Measurements from ENCODE around the gene ERCC5.

The ERCC5 gene

DNA sequence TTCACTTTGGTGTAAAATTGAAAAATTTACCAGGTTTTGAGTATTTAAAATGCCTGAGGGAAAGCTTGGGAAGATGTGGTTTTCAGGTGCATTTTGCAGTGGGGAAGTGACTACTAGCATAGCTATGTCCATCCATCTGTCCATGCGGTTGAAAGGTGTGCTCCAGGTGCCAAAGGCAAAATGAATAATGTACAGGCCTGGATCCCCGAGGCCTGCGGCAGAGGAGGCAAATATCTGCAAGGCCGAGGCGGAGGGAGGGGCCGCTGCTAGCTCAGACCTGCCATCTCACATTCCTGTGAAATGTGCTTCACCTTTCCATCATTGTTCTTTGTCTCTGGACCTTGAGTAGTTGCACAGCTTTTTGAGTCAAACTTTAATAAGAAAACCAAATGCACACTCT is 65.5 kb downstream of the ERCC5 start:
- Mint-ChIP-seq H3K27ac (no peak overlapping the region), H3K4me1 (peaks cover 8% of the 10 kb centered on the region), H3K4me3 (no peak overlapping the region), H3K9me3 (no peaks in the 10 kb centered on the region), H3K27me3 (ENCODE audit: low read depth, poor library complexity) (no peaks in the 10 kb centered on the region), H3K36me3 (ENCODE audit: low read depth) (no peaks in the 10 kb centered on the region)
- TF ChIP-seq, protein P1, sequence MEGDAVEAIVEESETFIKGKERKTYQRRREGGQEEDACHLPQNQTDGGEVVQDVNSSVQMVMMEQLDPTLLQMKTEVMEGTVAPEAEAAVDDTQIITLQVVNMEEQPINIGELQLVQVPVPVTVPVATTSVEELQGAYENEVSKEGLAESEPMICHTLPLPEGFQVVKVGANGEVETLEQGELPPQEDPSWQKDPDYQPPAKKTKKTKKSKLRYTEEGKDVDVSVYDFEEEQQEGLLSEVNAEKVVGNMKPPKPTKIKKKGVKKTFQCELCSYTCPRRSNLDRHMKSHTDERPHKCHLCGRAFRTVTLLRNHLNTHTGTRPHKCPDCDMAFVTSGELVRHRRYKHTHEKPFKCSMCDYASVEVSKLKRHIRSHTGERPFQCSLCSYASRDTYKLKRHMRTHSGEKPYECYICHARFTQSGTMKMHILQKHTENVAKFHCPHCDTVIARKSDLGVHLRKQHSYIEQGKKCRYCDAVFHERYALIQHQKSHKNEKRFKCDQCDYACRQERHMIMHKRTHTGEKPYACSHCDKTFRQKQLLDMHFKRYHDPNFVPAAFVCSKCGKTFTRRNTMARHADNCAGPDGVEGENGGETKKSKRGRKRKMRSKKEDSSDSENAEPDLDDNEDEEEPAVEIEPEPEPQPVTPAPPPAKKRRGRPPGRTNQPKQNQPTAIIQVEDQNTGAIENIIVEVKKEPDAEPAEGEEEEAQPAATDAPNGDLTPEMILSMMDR (IDR thresholded peaks at IDR 0.05): no peak
- DNase-seq: no peak

DNA sequence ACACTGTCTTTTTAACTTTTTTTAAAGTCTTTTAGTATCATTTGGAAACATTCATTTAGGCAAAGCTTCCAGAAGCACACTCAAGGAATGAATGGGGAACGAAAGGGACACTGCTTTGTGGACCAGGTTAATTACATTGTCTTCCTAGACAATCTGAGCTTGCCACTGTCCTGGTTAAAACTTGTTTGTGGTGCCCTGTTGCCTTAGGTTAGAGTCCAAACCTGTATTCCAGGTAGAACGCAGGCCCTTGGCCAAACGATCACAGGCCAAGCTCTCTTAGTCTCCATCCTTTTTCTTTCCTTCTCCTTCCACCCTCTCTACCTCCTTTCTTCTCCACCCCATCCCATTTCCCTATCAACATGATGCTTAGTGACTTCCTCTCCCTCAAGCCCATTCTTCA is 66.8 kb downstream of the ERCC5 start:
- H3K4me1 Mint-ChIP-seq: peaks cover 8% of the 10 kb centered on the region
- no peaks in the 10 kb centered on the region for H3K36me3 Mint-ChIP-seq (ENCODE audit: low read depth)
- no peak overlapping the region for H3K4me3 Mint-ChIP-seq
- TF ChIP-seq, protein P1 (IDR thresholded peaks at IDR 0.05): no peak
- H3K9me3 Mint-ChIP-seq: no peaks in the 10 kb centered on the region
- H3K27me3 Mint-ChIP-seq (ENCODE audit: low read depth, poor library complexity): peaks cover 2% of the 10 kb centered on the region
- no peak for DNase-seq
- no peak overlapping the region for H3K27ac Mint-ChIP-seq

DNA sequence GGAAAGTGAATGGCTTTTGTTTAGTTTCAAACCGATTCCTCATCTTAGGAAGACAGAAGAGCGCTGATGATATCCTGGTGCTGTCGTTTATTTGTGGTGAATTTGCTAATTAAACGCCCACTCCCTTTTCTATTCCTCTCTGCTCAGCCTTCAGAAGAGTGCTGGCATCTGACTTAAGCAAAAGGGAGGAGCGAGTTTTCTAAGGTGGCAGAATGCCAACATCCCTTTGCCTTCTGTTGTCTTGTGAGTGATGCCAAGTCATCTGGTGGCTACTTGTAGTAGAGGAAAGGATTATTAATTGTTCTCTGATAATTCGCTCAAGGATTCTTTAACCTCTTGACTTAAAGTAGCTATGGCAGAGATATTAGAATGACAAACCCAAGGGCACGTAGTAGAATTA is 68.1 kb downstream of the ERCC5 start:
- Mint-ChIP-seq H3K27ac (no peak overlapping the region), H3K9me3 (no peaks in the 10 kb centered on the region)
- TF ChIP-seq, protein P1 (IDR thresholded peaks at IDR 0.05): no peak

DNA sequence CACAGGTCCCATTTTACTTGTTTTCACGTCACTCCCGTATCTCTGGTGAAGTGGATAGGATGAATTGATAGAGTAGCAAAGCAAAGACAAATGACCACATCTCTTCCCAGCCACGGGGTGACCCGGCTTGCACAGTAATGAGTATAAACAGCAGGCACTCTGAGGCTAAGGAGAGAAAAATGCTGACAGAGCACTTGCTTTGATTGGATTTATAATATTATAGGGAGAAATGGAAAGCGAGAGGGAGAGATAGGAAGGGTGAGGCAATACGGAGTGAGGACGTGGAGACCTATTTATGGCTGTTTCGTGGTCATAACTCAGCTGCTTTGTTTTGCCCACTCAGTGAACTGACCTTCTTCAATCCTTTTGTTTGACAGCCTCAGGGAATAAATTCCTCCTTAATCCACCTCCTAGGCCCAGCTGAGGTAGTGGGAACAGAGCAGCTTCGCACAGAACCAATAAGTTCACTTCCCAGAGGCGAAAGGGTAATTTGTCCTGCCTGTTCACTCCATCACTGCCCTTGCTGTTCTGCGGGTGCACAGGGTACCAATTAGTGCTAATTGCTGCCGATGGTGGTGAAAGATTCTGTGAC is 68.6 kb downstream of the ERCC5 start:
- Mint-ChIP-seq H3K9me3 (peaks cover 5% of the 10 kb centered on the region), H3K27ac (no peak overlapping the region), H3K4me1 (peaks cover 8% of the 10 kb centered on the region), H3K4me3 (no peak overlapping the region), H3K27me3 (ENCODE audit: low read depth, poor library complexity) (peaks cover 2% of the 10 kb centered on the region), H3K36me3 (ENCODE audit: low read depth) (no peaks in the 10 kb centered on the region)
- TF ChIP-seq, protein P1 (IDR thresholded peaks at IDR 0.05): no peak
- no peak for DNase-seq

More for the DNA sequence above, 68.1 kb downstream of the ERCC5 start:
- DNase-seq: no peak
- Mint-ChIP-seq H3K4me3 (no peak overlapping the region), H3K36me3 (ENCODE audit: low read depth) (no peaks in the 10 kb centered on the region), H3K4me1 (peaks cover 8% of the 10 kb centered on the region), H3K27me3 (ENCODE audit: low read depth, poor library complexity) (peaks cover 2% of the 10 kb centered on the region)

DNA sequence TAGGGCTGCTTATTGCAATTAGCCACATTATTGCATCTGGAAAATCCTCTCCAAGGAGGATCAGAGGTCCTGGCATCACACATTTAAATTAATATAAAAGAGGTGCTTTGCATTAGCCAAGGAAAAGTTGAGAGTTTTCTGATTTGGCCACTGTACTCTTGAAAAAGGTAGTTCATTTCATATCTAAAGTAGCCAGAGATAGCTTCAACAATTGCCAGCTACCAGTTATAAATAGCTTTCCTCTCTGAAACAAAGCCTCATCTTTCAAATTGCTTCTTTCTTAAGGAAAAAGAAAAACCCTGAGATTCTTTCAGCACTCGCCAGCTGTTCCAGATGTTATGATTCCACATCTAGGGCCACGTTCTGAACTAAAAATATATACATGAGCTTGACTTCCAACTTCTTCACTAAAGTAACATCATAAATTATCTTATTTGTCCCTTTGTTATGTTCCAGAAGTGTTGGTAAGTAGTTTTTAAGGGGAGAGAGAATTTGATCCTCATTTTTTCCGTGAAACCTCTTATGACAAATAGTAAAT is 69.6 kb downstream of the ERCC5 start:
- TF ChIP-seq, protein P1 (IDR thresholded peaks at IDR 0.05): no peak
- peaks cover 2% of the 10 kb centered on the region for H3K27me3 Mint-ChIP-seq (ENCODE audit: low read depth, poor library complexity)
- H3K9me3 Mint-ChIP-seq: peaks cover 12% of the 10 kb centered on the region
- no peak overlapping the region for H3K27ac Mint-ChIP-seq
- no peak overlapping the region for H3K4me3 Mint-ChIP-seq
- no peaks in the 10 kb centered on the region for H3K36me3 Mint-ChIP-seq (ENCODE audit: low read depth)
- peaks cover 8% of the 10 kb centered on the region for H3K4me1 Mint-ChIP-seq
- DNase-seq: no peak

DNA sequence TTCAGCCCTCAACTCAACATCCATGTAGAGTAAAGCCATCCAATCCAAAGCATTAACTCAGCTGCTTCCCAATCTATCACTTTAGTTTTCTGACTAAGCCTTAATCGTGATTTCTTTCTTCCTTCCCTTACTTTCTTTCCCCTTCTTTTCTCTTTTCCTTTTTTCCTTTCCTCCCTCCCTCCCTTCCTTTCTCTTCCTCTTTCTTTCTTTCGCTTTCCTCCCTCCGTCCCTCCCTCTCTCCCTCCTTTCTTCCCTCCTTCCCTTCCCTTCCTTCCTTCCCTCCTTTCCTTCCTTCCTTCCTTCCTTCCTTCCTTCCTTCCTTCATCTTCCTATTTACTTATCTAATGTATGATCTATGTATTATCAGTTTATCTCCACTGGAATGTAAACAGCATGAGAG is 71.2 kb downstream of the ERCC5 start:
- H3K4me1 Mint-ChIP-seq: peaks cover 8% of the 10 kb centered on the region
- DNase-seq: no peak
- H3K27me3 Mint-ChIP-seq (ENCODE audit: low read depth, poor library complexity): peaks cover 2% of the 10 kb centered on the region
- no peak overlapping the region for H3K27ac Mint-ChIP-seq
- H3K4me3 Mint-ChIP-seq: no peak overlapping the region
- TF ChIP-seq, protein P1 (IDR thresholded peaks at IDR 0.05): no peak
- H3K9me3 Mint-ChIP-seq: peaks cover 12% of the 10 kb centered on the region
- H3K36me3 Mint-ChIP-seq (ENCODE audit: low read depth): no peaks in the 10 kb centered on the region
